ENCODE data around the gene MFN1.

The MFN1 gene

DNA sequence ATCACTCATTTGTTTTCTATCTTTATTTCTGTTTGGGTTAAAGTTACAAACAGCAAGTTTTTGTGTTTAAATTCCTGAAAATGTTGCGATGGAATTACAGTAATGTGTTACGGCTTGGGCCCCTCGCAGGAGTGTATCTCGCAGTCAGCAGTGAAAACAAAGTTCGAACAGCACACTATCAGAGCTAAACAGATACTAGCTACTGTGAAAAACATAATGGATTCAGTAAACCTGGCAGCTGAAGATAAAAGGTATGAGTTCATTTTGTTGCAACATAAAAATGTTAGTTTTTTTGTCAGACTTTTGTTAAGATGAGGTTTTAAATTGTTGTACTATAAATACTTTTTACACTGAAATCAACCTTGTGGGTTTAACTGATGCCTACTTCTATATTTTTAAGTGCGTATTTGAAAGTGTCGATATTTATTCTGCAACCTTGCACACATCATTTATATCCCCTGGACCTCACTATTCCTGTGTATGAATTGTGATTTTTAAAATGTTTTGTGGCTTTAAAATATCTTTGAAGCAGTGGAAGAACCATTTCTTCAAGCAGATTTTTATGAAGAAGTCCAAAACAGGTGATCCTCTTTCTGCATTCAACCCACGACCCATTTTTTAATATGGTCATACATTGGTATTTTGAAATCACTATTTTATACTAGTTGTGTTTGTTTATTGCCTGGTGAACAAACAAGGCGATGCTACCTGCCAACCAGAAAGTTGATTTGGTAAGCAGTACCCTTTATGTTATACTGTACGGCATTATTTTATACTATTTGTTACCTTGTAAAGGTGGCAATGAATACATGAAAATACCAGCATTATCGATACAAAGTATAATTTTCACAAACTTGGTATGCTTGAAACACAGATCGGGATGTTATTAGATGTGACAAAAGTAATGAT lies 27.8 kb downstream of the MFN1 start:
- ChIA-PET POLR2A (ENCODE audit: low non-redundant PET) (no interaction called here), CTCF (no interaction called here)
- TF ChIP-seq, protein P1, sequence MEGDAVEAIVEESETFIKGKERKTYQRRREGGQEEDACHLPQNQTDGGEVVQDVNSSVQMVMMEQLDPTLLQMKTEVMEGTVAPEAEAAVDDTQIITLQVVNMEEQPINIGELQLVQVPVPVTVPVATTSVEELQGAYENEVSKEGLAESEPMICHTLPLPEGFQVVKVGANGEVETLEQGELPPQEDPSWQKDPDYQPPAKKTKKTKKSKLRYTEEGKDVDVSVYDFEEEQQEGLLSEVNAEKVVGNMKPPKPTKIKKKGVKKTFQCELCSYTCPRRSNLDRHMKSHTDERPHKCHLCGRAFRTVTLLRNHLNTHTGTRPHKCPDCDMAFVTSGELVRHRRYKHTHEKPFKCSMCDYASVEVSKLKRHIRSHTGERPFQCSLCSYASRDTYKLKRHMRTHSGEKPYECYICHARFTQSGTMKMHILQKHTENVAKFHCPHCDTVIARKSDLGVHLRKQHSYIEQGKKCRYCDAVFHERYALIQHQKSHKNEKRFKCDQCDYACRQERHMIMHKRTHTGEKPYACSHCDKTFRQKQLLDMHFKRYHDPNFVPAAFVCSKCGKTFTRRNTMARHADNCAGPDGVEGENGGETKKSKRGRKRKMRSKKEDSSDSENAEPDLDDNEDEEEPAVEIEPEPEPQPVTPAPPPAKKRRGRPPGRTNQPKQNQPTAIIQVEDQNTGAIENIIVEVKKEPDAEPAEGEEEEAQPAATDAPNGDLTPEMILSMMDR (conservative IDR thresholded peaks at IDR 0.05; ENCODE audit: low read depth) = no peak
- H3K27ac ChIP-seq = no peak overlapping the region
- DNase-seq (ENCODE audit: low spot score) = no peak

- no peak overlapping the region for H3K27ac ChIP-seq
- DNase-seq (ENCODE audit: low spot score) = no peak
- ChIA-PET POLR2A (ENCODE audit: low non-redundant PET) (no interaction called here), CTCF (interaction anchor here (0.7 kb wide), 1 partner anchor 15 kb away, joined by 3 read pairs; no protein-coding TSS in a partner anchor)
- TF ChIP-seq, protein P1 (conservative IDR thresholded peaks at IDR 0.05; ENCODE audit: low read depth) = no peak
These were observed 29.0 kb downstream of the MFN1 start for GRCh38 chr3:179376474-179376873.

DNA sequence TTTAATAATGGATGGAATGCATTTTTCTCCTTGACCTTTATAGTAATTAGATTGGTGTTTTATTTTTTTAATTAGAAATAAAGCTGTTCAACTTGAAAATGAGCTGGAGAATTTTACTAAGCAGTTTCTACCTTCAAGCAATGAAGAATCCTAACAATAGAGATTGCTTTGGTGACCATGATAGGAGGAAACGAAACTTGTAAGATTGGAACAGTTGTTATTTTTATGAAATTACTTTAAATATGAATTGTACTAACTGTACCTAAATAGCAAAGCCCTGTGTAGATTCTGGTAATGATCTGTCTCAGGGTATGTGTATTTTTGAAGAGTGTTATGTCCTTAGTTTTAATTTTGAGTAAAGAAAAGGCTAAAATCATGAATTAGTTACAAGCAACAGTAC lies 44.4 kb downstream of the MFN1 start:
- H3K27ac ChIP-seq = no peak overlapping the region
- ChIA-PET CTCF (no interaction called here), POLR2A (ENCODE audit: low non-redundant PET) (no interaction called here)
- TF ChIP-seq, protein P1 (conservative IDR thresholded peaks at IDR 0.05; ENCODE audit: low read depth) = no peak
- DNase-seq (ENCODE audit: low spot score) = no peak

GRCh38 chr3:179398574-179399231 lies 51.2 kb downstream of the MFN1 start:
- no peak for DNase-seq (ENCODE audit: low spot score)
- ChIA-PET POLR2A (ENCODE audit: low non-redundant PET) (no interaction called here), CTCF (no interaction called here)
- H3K27ac ChIP-seq = no peak overlapping the region
- TF ChIP-seq, protein P1 (conservative IDR thresholded peaks at IDR 0.05; ENCODE audit: low read depth) = no peak

GRCh38 chr3:179401561-179401960 lies 54.1 kb downstream of the MFN1 start:
- TF ChIP-seq, protein P1 (conservative IDR thresholded peaks at IDR 0.05; ENCODE audit: low read depth) = no peak
- ChIA-PET CTCF (no interaction called here), POLR2A (ENCODE audit: low non-redundant PET) (no interaction called here)
- H3K27ac ChIP-seq = no peak overlapping the region
- no peak for DNase-seq (ENCODE audit: low spot score)

DNA sequence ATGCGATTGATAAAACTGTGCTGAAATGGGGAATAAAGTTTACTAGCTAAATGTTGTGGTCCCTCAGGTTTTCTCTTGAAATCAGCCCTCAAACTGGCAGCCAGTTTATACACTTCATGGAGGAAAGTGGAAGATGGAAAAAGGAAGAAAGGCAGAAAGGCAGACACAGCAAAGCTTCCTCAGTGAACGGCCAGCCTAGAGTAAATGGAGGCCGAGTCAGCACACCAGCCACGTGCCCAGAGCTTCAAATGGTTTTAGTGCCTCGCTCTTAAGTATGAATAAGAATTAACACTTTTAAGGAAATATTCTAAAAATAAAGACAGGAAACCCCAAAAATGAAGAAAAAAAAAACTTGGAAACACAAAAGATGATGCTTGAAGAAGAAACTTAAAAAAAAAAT lies 55.5 kb downstream of the MFN1 start:
- CTCF ChIA-PET = interaction anchor here (0.6 kb wide), 1 partner anchor 1399 kb away, joined by 4 read pairs; no protein-coding TSS in a partner anchor
- TF ChIP-seq, protein P1 (conservative IDR thresholded peaks at IDR 0.05; ENCODE audit: low read depth) = no peak
- DNase-seq (ENCODE audit: low spot score) = no peak

More for the DNA sequence above, 55.5 kb downstream of the MFN1 start:
- no peak overlapping the region for H3K27ac ChIP-seq
- POLR2A ChIA-PET (ENCODE audit: low non-redundant PET) = no interaction called here

Measured in RWPE1 (cell line).